ENCODE data around the gene CTDSP2.

DNA sequence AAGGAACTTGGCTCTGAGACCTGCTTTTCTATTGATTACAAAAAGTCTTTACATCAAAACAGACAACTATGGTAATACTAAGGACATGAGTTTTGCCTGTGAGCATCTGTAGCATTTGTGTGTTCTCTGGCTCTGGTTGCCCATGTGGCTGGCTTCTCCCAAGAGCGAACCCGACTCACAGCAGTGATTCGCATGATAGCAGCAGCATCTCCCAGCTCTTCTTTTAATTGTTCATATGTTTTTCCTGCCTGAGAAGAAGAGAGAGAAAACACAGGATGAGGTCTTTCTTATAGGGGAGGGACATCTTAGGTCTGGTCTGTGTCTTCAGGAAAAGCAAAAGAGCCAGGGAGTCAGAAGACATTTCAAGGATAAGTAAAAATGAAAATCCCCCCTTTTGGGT, 45.6 kb downstream of the CTDSP2 start:
- TF ChIP-seq CTCF (IDR thresholded peaks at IDR 0.05) (no peak), TEAD4 (IDR thresholded peaks at IDR 0.05; ENCODE audit: borderline replicate concordance, insufficient read depth) (no peak), JUND (IDR thresholded peaks at IDR 0.05) (no peak), POLR2AphosphoS5 (IDR thresholded peaks at IDR 0.05; ENCODE audit: low read depth, low read length) (no peak), NRF1 (IDR thresholded peaks at IDR 0.05; ENCODE audit: low read depth, low read length) (no peak), TCF12 (IDR thresholded peaks at IDR 0.05) (no peak), MXI1 (IDR thresholded peaks at IDR 0.05; ENCODE audit: low read depth, low read length) (no peak), MAX (IDR thresholded peaks at IDR 0.05; ENCODE audit: low read depth) (no peak), SMC3 (IDR thresholded peaks at IDR 0.05; ENCODE audit: low read depth, low read length) (no peak), EP300 (IDR thresholded peaks at IDR 0.05; ENCODE audit: borderline replicate concordance in 1 of 2, low read depth in 1 of 2, low read length in 1 of 2) (no peak), RAD21 (IDR thresholded peaks at IDR 0.05; ENCODE audit: low read length) (no peak), TAF1 (IDR thresholded peaks at IDR 0.05; ENCODE audit: borderline replicate concordance, low read depth, low read length) (no peak), USF2 (IDR thresholded peaks at IDR 0.05; ENCODE audit: borderline replicate concordance, low read depth, low read length) (no peak), YY1 (IDR thresholded peaks at IDR 0.05; ENCODE audit: low read depth) (no peak)
